HG02642 (cell line): ENCODE results near the gene SHISA9.

Experiments
- ATAC-seq: cut with Tn5 transposase; IDR thresholded peaks from one replicate; pipeline ENCODE4 v1.9.1; 2021; ENCODE audit warnings: mild to moderate bottlenecking; ENCODE audit not compliant: unreplicated experiment, poor library complexity

SHISA9 gene

DNA sequence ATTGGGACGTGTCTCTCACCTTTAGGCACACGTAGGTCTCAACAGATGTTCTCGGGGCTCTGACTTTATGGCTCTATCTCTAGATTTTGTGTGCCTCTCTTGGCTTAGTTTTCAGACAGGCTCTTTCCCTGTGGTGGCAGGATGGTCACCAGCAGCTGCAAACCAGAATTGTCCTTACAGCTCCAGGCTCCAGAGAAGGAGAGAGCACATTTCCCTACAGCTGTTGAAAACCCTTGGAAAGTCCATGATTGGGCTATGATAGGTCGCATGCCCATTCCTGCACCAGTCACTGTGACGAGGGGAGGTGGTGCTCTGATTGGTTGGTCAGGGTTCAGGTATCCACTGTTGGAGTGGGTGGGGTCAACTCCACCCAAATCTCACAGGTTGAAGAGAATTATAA is 41.5 kb downstream of the SHISA9 start:
- ATAC-seq = no peak

DNA sequence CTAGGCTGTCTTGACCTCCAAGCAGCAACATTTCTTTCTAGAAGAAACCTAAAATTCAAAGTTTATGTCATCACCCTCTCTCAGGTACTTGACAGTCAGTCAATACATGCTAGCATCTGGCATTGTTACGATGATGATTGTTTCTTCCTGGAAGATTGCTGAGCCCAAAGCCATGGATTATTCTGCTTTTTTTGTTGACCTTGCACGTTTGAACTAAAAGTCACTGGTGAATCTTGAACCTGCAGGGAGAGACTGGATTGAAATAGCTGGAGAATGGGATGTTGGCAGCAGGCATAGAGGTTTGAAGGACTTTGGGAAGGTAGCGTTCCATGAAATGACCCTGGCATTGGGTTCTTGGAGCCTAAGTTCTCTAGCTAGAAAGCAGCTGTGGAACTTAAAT is 42.9 kb downstream of the SHISA9 start:
- no peak for ATAC-seq

DNA sequence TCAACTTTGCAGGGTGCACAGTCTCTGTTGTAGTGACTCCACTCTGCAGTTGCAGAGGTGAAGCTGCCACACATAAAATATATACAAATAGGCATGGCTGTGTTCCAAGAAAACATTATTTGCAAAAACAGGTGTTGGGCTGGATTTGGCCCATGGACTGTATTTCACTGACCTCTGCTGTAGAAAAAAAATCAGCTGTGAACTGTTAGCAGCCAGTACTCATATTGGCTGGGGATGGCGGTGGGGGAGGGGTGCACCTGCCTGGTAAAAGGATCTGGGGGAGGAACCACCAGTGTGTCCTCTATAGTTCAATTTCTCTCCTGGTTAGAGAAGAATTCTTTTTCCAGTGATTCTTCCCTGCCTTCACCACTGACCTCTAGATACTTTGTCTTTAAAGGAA is 50.0 kb downstream of the SHISA9 start:
- ATAC-seq = no peak

DNA sequence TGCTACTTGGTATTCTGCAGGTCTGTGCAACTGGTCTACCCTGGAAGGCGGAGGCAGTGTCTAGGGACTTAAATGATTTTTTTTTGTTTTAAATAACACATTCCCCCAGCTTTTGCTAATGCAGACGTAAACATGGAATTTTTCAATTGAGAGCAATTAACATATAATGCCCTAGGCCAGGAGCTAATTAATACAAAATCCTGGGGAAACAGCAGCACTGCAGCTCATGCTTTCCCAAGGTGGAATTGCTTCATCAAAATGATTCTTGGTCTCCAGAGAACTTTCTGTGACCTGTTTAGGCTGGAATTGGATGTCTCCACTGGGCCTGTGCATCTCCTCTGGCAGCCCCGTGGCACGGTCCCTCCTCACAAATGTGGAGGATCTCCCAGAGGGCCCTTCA is 50.6 kb downstream of the SHISA9 start:
- ATAC-seq = no peak

DNA sequence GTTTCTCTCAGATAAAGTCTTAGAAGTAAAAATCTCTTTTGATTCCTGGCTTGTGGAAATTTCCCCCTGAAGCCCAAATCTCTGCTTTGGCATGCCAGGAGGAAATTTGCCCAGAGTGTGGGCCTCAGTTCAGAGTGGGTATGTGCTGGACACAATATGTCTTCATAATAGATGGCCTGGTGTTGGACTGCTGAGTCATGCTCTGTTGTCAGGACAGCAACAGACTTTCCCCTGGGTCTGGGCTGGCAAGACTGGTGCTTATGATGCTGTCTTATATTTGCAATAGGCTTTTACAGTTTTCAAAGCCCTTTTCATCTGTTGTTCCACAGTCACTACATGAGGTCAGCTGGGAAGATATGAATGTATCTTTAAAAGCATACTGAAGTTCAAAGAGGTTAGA is 57.0 kb downstream of the SHISA9 start:
- ATAC-seq = no peak

DNA sequence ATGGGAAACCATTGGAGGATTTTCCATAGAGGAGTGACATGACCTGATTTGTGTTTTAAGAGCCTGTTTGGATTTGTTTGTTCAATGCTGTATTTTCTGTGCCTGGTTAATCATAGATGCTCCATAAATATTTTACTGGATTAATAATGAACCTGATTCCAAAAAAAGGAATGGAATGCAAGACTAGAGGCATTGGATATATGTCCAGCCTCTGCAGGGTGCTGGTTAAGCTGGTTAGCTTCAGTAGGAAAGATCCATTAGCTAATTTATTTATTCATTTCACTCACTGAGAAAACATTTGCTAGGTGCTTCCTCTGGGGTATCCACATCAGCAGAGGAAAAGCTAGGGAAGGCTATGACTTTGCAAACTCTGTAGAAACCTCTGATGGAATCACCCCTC is 57.7 kb downstream of the SHISA9 start:
- no peak for ATAC-seq

DNA sequence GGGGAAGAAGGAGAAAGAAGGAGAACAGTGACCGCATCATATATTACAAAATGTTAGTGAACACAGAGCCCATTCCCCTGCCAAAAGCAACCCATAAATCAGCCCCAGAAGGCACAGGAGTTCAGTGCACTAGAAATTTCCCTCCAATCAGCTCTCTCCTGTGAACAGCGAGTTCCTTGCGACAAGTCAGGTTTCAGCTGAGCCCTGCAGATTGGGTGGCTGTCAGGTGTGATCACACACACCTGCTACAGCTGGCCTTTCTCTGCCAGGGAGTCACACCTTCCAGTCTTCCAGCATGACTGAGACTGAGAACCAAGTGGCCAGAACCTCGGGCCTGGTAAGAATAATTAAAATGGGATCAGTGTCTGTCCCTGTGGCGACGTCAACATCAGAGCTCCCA is 60.2 kb downstream of the SHISA9 start:
- ATAC-seq = no peak

DNA sequence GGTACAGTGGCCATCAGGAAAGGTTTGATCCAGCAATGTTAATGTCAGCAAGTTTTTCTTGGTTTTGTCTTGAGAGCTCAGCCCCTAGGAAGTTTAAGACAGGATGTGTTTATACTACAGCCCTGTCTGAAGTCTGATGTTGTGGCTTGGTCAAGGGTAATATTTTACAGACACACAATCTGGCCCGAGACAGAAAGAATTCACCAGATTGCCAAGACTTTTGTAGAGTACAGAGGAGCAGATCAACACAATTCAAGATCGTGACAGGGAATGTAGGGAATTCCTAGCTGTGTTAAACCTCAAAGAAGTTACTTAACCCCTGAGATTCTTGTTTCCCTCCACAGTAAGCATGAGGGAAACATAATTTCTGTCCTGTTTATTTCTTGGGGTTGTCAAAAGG is 63.1 kb downstream of the SHISA9 start:
- no peak for ATAC-seq

DNA sequence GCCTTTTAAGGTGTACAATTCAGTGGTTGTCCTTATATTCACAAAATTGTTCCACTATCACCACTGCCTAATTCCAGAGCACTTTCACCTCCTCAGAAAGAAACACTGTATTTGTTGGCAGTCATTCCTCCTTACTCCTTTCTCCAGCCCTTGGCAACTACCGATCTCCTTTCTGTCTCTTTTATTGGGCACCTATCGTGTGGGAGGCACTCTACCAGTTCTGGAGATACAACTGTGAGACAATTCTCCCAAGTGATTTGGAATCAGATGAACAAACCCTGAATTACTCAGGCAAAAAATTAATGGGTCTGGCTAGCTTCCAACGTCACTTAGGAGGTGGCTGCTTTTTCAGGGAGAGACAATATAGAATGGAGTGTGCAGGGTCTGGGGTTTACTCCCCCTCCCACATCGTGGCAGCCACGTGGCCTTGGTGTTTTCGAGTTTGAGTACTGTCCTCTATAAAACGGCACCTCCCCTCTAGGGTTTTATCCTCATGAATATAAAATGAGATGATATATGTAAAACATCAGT is 63.9 kb downstream of the SHISA9 start:
- no peak for ATAC-seq

DNA sequence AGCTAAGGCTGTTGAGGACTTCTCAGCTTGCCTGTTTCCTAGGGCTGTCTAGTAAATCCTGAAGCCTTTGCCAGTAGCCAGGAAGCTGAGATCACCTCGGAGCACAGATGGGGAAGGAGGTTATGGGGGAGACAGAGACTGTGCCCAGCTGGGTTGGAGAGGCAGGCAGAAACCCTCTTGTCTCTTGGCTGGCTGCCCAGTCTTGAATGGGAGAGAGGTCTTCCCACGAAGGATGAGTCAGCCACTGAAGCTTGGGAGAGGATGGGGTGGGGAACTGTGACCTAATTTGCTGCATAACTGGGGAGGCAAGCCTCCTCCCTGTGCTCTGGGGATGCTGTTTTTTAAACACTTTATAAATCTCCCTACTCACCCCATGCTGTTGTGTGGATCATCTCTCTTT is 69.8 kb downstream of the SHISA9 start:
- ATAC-seq = no peak

GRCh38 chr16:12972246-12972645 is 70.8 kb downstream of the SHISA9 start:
- ATAC-seq = no peak

GRCh38 chr16:12975766-12976165 is 74.4 kb downstream of the SHISA9 start:
- no peak for ATAC-seq

DNA sequence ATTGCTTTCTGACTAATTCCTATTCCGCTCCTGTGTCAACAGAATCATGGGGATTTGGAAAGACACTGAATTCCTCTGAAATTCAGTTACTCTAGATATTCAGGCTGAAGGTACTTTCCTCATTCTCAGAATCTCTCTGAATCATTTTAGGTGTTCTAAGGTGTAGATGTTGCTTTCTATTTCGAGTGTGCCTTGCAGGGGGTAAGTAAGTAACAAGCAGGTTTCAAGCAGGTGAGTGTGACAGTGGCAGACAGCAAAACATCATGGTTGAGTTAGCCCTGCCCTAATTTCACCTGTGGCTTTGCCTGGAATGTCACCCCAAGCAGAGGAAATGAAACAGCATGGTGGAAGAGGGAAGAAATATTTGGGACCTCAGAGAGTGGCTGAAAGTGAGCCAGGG is 75.1 kb downstream of the SHISA9 start:
- ATAC-seq = no peak

- no peak for ATAC-seq
These were observed 75.5 kb downstream of the SHISA9 start for GRCh38 chr16:12976936-12977335.

- ATAC-seq = no peak
These were observed 84.1 kb downstream of the SHISA9 start for GRCh38 chr16:12985516-12985915.

GRCh38 chr16:12988071-12988470 is 86.7 kb downstream of the SHISA9 start:
- ATAC-seq = no peak

DNA sequence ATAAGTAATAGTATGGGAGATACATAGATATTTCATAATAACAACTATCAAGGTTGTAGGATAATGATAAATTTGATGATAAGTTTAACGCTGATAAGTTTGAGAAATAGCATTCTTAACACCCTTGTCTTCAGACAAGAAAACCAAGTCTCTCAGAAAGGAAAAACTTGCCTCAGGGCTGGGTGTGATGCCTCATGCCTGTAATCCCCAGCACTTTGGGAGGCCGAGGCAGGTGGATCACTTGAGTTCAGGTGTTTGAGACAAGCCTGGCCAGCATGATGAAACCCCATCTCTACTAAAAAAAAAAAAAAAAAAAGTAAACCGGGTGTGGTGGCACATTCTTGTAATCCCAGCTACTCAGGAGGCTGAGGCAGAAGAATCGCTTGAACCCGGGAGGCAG is 90.7 kb downstream of the SHISA9 start:
- ATAC-seq = no peak

DNA sequence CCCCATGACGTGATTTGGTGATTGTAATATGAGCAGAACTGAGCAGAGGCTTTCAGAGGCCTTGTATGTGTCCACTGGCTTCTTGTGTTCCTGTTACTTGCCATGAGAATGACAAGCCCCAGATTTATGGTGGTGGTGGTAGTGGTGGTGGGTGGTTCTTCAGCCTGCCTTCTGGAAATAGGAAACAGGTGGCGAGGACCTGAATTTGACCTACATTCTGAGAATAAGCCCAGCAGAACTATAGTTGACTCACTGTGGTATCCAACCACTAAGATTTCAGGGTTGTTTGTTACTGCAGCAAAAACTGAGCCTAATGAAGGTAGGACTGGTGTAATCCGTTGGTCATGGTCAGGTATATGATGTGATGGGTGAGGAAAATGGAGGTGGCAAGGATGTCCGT is 93.0 kb downstream of the SHISA9 start:
- ATAC-seq = no peak

GRCh38 chr16:12995721-12996372 is 94.4 kb downstream of the SHISA9 start:
- no peak for ATAC-seq

DNA sequence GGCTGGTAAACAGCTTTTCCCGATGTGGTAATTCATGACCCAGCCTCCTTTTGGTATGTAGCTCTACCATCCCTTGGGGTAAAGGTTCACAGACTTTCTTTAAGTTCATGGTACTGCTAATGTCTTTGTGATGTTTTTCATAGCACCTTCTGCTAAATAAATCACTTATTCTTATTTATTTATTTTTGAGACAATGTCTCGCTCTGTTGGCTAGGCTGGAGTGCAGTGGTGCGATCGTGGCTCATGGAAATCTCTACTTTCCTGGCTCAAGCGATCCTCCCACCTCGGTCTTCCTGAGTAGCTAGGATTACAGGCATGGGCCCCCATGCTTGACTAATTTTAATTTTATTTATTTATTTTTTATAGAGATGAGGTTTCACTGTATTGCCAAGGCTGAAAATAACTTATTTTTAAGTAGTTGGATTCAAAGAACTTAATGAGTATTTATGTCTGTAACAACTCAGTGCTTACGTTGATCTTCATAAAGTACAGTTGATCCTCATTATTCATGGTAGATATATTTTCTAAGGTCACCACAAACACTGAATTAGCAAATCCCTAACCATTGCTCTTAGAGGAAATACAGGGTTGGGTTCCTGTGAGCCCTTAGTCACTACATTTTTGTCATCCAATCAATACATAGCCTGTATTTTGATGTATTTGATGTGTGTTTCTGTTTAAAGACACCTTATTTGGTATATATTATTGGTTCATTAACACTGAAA is 97.1 kb downstream of the SHISA9 start:
- ATAC-seq = no peak

- no peak for ATAC-seq
These were observed 98.0 kb downstream of the SHISA9 start for GRCh38 chr16:12999368-12999767.

DNA sequence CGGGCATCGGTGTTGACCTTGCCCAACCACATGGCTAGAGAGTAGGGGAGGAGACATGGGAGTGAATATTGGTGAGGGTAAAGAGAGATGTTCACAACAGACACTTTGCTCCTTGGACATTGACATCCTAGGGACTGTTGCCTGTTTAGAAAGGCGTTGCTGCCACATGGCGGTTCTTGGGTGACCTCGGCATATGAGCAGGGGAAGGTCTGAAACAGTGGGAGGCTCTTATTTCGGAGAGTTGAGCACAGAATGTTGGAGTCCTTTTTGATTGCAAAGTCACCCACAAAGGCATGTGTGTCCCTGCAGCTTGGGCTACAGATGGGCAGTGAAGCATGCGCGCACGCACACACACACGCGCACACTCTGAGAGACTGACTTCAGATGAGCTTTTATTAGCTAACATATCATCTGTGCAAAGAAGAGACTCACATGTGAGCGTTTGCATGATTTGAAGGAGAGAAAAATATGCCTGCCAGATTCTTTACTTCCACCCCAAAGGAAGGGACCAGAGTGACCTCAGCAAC is 104.4 kb downstream of the SHISA9 start:
- no peak for ATAC-seq
